EH (cell line): Measurements from ENCODE around the gene C3orf18.

Experiments
- DNase-seq: peaks from one replicate; pipeline ENCODE4 v3.0.0-alpha.2; 2015; ENCODE audit warnings: low read depth

The C3orf18 gene

DNA sequence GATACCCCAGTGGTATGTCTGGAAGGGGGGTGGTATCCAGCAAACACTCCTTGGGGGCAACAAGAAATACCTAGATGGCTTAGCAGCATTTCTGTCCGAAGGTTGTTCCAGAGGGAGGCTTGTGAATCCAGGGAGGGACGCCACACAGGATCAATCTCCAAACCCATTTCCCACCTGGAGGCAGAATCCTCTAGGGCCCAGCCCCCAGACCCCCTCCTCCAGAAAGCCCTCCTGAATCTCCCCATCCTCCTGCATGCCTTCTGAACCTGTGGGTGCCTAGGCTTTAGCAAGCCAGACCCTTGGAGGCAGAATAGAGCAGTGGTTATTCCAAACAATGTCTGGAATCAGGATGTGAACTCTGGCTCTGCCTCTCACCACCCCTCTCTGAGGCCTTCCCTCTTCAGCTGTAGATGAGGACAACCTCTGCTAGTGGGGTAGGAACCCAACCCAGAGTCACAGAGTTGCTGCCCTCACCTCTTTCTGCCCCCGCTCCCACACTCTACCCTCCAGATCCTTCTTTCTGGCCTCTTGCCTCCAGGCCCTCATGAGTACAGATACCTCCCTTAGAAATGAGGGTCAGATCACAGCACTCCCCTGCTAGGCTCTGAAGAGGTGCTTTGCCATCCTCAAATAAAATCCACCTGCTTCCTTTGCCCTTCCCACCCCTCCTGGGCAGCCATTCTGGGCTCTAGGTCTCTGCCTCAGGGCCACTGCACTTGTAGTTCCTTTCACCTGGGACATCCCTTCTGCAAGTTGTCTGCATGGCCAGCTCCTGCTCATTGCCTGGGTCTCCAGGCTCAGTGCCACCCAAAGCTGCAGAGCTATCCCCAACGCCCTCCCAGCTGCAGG, 35.9 kb upstream of the C3orf18 start:
- DNase-seq, result no peak

DNA sequence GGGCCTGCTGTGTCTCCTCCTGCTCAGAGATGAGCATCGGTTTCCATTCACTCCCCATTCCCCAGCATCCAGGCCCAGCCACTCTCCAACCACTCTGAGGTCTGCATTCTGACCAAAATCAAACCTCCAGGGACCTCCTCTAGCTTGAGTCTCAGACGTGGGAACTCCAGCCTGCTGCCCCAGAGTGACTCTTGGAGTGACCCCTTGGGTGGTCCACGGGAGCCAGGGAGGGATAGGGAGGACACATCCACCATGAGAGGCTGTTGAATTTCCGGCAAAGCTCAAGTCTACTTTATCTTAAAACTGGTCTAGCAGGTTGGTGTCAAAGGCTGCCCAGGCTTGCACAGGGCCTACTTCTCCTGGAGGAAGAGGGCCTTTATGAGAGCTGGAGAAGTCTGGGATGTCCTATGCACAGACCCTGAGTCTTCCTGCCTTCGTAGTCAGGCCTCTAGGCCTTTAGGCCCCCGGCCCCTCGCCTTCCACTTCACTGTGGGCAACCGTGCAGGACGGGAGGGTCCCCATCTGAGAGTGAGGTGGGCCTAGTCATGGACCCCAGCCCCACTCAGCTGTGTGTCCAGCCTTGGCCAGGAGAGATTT, 35.1 kb upstream of the C3orf18 start:
- no peak for DNase-seq

DNA sequence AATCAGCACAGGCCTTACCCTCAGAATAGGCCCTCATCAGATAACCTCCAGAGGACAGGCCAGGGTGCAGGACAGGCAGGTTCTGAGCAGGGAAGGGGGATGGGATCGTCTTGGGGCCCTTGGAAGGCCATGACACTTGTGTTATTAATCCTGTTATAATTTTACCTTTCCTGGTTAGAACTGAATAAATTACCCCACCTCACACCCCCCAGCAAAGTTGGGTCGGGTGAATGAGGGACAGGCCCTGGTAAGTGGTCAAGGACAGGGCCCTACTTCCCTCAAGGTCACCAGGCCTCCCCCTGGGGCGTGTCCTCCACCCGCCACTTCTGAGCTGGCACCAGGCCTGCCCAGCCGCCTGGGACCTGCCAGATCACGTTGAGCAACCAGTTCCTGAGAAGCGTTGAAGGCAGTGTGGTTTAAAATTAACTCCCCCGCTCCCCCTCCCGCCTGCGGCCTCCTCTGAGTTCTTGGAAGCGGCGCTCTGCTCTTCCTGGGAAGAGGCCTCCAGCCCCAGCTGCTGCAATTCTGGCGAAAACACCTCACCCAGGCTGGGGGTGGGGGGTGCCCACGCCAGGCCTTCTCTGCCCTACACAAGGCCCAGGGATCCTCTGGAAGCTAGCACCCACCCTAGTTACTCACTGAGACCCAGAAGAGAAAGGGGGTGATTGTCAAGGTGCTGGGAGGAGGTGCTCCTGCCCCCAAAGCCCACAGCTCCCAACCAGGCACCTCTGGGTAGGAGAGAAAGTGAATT, 33.5 kb upstream of the C3orf18 start:
- peak; percentile 98 for DNase-seq

DNA sequence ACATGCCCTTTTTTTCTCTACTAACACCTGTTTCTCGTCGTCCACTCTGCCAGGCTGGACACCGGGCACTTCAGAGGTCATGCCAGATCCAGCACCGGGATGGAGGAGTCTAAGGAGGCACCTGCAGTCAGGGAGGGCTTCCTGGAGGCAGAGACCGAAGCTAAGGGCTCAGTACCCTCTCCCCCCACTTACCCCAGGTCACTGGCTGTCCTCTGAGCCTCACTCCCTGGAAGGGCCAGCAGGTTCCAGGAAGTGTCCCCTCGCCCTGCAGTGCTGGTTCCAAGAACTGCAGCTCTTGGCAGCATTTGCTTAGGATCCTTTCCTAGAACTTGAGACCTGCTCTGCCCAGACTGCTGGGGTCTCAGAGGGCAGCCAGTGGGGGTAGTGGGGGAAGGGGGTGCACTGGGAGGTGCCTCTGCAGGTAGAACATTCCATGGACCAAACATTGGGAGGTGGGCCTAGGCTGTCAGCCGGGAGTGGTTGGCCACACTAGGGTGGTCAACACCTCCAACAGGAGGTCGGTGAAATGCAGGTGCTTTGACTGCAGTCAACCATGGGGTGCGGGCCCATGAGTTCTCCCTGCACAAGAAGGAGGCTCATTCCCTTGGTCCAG, 32.7 kb upstream of the C3orf18 start:
- no peak for DNase-seq

DNA sequence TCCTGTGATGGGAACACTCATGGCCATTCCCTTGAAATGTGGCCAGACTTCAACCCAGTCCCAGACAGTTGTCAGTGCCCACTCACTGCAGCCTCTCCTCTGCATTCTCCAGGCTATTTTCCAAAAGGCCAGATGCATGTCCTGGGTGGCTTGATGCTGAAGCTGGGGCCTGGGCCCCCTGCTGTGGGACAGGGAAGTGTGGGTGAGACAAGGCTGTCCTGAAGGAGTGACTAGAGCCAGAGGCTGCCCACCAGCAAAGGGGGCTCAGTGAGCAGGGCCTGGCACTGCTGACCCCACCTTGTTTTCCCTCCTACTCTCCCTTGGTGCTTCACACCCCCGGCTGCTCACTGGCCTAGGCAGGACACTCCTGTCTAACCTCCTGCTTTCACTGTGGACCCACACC, 32.2 kb upstream of the C3orf18 start:
- DNase-seq, result no peak

DNA sequence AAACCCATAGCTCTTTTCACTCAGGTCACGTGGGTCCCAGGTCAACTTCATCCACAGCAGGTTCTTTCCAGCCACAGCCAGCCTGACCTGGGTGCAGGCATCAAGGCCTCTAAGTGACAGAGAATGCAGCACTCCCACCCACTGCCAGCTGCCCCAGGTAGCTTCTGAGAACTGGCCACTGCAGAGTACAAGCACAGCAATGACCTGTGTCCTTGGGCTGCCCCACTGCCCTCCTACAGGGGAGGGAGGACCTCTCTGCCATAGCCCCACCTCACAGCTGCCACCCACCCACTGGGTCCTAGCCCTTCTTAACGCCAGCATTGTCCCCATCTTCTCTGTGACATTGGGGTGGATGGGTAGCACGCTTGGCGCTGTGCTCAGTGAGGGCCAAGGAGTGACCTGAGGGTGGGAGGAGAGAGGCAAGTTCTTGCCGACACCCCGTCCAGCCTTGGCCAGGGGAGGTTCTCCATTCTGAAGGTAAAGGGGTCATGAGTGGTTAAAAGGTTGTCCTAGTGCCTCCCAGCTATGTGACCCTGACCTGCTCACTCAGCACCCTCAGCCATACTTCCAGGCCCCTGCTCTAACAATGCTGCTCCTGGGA, 31.7 kb upstream of the C3orf18 start:
- no peak for DNase-seq

DNA sequence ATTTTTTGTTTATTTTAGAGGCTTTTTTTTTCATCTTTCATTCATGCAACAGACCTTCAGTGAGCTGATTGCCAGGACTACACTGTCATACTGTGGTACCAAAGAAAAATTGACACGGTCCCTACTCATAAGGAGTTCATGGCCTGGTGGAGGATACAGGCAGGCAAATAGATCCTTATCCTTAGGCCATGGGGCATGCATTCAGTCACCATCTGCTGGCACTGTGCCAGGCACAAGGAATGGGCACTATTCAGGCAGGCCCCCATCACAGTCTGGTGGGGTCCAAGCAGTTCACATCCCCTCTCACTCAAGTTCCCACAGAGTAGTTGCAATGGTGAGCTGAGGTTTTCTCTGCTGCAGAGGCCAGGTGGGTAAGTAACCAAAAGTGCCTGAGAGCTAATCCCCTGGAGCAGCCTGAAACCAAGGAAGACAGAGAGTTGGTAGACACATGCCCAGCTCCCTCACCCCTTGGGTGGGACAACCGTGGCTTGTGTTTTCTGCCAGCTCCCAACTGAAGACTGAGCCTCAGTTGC, 26.8 kb upstream of the C3orf18 start:
- DNase-seq, result no peak

DNA sequence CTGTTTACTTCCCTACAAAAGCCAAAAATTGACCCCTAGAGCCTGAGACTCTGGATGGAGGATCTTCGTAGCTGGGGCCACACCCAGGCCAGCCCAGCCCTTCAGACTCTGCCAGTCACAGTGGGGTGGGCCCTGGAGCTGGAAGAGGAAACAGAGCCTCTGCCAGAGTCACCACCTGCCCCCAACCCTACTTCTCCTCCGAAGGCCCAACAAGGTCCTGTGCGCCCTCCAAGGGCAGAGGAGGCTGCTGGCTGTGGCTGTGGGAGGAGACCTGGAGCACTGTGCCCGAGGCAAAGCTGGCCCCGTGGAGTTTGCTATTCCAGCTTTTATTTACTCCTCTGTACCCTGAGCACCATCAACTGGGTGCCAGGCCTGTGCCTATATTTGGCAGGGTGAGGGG, 25.0 kb upstream of the C3orf18 start:
- DNase-seq, result no peak

DNA sequence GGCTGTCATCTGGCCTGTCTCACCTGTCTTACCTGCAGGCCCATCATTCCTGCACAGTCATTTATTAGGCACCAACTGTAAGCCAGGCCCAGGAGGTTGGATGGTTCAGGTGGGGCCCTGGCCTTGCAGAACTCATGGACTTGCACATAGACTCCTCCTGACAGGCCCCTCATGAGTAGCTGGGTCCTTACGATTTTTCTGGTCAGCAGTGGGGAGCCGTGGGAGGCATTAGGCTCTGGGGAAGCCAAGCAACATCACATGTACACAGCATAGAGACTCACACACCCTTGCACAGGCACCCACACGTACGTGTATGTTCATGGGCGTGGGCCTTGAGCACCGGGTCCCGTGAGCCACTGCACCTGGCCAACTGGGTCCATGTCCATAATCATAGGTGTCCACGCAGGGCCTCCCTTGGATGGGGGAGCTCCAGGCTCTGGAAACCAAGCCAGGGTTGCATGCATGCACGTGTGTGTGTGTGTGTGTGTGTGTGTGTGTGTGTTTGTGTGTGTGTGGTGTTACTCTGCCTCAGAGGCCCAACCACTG, 23.7 kb upstream of the C3orf18 start:
- no peak for DNase-seq

DNA sequence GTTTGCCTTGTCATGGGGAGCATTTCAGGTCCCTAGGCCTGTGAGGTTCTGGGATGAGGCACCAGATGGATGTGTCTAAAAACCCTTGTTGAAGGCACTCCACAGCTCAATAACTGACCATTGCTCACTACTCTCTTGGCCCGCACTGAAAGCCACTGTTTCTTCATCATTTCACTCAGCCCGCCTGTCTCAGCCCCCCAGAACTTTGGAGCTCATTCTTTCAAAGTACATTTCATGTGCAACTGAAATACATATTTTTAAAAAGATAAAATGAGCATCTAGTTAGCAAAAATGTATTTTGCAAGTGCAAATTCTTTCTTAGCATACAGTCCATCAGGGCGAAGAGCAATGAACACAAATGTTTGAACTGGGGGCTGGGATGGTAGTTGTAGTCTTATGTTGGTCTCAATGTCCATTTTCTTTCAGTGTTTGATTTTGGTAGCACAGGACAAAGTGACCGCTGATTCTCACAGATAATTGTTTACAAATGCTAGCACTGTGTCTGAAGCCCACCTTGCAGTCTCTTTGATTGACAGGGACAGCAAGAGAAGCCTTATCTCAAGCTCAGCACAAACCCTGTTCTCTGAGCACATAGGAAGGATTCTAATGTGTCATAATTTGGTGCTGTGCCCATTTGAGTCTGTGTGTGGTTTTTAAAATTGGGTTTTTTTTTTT, 21.3 kb upstream of the C3orf18 start:
- DNase-seq, result peak; percentile 28

DNA sequence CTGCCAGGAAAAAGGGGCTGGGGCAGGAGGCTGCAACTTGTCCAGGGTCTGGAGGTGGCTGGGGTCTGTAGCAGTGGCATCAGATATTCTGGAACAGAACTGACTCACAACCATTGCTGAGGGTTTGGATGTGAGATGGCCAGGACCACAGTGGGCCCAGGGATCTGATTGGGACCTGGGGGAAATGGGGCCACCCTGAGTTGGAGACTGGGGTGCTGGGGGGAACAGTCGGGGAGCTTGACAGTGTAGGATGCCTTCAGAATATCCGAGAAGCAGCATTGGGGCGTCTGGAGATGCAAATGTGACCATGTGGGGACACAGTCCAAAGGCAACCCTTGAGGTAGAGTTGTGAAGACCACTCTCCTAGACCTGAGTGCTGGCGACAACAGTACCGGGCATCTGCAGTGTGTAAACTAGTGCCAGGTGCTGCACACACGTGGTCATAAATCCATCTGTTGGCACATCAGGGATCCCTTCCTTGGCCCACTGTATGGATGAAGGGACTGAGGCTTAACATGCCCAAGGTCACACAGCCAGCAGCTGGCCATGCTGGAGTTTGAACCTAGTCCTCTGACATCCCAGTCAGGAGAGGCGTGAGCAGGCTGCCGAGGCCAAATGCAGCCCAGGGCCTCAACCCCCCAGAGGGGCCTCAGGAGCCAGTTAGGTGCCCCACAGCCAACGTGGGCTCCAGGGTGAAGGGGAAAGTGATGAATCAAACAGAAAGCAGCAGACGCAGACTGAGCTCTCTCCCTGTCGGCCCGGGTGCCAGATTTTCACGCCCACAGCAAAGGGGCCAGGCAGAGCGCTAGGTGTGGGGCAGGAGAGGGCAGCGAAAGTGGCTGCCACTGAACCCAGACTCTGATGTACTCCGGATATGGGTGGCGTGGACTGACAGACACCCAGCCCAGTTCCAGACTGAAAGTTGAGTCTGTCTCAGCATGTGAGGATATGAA, 20.5 kb upstream of the C3orf18 start:
- no peak for DNase-seq

DNA sequence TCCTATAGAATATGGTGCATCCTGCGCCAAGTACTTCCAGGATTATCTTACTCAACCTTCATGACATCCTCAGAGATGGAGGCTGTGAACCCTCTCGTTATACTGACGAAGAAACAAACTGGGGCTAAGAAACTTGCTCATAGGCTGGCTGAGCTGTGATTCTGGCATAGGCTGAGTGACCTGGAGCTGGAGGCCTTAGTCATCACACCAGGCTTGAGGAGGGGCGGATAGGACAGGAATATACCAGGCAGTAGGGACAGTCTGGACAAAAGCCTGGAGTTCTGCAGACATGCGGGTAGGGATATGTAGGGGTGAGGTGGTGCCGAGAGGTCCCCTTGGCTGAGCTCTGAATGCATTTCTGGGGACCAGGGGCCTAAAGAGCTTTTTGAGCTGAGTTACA, 19.8 kb upstream of the C3orf18 start:
- DNase-seq, result peak; percentile 27

DNA sequence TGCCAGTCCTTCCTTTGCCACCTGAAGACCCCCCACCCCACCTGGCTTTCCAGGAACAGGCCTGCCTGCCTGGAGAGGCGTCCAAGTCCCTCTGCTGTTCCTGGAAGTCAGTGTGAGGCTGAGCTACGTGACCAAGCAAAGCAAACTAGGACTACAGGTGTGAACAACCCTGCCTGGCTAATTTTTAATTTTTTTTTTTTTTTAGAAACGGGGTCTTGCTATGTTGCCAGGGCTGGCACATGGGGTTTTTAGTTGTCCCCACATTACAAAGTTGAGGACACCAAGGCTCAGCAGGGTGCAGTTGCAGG, 19.2 kb upstream of the C3orf18 start:
- DNase-seq, result no peak

DNA sequence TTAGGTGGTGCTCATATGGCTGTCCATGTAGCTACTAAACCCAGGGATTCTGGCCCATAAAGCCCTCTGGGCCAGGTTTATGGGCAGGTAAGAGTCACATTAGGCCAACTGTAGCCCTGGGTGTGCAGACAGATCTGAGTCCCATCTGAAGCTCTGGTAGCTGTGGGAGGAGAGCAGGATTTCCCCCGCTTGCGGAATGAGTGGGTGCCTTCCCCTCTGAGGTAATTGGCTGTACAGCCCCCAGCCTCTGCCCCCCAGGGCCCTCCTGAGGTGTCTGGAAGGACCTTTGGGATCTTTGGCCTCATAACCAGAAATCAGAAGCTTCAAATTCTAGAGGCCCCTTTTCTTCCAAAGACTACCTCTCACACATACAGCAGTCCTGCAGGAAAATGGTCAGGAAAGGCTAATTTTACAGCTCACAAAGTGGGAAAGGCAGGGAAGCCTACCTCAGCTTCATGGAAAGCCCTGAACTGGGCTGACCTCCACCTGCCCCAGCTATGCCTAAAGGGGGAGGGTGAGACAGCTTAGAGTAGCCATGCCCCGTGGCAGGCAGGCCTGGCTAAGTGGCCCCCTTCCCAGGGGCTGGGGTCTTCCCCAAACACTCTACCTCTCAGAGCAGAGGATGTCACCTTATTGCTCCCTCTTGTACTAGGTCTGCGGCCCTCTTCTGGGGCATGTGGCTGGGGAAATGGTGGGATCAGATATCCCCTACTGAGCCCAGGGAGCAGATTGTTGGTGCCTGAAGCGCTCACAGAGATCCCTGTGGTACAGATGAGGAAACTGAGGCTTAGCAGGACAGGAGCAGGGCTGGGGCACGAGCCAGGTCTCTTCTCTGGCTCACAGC, 18.6 kb upstream of the C3orf18 start:
- DNase-seq, result no peak

DNA sequence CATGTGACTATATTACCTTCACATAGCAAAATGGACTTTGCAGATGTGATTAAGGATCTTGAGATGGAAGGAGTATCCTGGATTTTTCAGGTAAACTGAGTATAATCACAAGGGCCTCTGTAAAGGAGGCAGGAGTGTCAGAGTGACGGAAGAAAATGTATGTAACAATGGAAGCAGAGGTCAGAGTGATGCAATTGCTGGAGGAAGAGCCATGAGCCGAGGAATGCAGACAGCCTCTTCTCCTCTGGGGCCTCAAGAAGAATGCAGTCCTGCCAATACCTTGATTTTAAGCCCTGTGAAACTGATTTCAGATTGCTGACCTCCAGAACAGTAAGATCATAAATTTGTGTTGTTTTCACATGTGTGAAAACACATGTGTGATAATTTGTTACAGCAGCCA, 16.8 kb upstream of the C3orf18 start:
- DNase-seq, result no peak

DNA sequence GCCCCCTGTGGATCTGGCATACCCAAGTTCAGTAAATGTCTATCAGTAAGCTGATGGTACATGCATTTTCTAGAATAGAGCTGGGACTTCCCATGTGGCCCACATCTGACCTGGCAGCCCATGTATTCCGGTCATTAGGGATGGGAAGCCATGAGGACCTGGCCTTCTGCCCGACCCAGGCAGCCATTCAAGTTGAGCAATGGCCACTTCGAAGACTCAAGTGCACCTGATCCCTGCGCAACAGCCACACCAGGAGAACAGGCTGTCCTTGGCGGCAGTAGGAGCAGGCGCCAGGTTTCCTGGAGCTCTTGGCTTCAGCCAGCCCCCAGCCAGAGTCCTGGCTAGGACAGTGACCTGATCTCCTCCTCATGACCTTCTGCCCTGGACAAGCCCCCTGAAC, 16.4 kb upstream of the C3orf18 start:
- no peak for DNase-seq

DNA sequence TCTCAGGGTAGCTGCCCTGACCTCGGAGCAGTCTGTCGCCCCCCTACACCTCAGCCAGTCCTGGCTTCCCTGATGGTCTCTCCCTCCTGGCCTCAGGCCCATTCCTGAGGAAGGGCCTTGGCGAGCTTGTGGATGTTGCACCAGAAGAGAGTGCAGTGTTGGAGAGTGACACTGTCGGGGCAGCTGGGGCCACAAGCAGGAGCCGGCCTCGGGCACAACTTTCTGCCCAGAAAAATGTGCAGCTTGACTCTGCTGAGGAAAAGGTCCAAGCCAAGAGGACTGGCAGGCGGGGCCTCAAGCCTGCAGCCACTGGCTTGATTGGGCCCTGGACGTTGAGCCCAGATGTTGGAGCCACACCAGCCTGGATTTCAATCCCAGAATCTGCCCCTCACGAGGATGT, 14.5 kb upstream of the C3orf18 start:
- DNase-seq, result no peak

DNA sequence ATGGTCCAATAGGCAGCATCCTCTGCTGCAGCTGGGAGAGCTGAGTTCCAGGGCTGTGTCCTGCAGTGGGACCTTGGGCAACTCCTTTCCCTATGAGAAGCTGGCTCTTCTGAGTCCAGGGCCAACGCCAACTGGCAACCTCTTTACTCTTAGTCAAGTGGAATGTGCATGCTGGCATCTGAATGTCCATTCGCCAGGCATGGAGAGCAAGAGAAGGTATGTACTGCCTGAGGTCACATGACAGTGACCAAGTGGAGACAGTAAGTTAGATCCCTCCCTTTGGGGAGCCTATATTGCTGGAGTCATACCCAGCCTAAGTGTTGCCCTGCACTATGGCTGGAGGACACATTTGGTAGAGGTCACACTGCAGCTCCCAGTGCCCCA, 13.9 kb upstream of the C3orf18 start:
- no peak for DNase-seq
